PC-3 (cell line): ENCODE results near the gene NCL.
"Not testable (repeated sequence)": the region's sequence is repeated elsewhere in the genome, so short reads cannot be mapped to it uniquely, and the experiment has no call there.

Experiments
- EZH2 ChIP-seq: fragments of 300-600 bp; sonication (generic); IDR thresholded peaks from one replicate; pipeline ENCODE4 v1.6.1; 2017; ENCODE audit warnings: antibody characterized with exemption, mild to moderate bottlenecking, low read length; ENCODE audit not compliant: unreplicated experiment
- EZH2phosphoT487 ChIP-seq: fragments of 300-600 bp; sonication (generic); IDR thresholded peaks from 2 replicates; pipeline ENCODE4 v1.6.1; 2018; ENCODE audit warnings: mild to moderate bottlenecking, antibody characterized with exemption, low read length, borderline replicate concordance
- TF ChIP-seq, protein P1 (sequence below): fragments of 300-600 bp; sonication (generic); conservative IDR thresholded peaks from 2 replicates; pipeline ENCODE4 v1.5.1; 2017; ENCODE audit warnings: antibody characterized with exemption, low read depth, mild to moderate bottlenecking, low read length

DNA sequence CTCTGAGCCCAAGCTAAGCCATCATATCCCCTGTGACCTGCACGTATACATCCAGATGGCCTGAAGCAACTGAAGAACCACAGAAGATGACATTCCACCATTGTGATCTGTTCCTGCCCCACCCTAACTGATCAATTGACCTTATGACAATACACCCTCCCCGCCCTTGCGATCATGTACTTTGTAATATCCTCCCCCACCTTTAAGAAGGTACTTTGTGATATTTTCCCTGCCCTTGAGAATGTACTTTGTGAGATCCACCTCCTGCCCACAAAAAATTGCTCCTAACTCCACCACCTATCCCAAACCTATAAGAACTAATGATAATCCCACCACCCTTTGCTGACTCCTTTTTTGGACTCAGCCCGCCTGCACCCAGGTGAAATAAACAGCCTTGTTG lies 33.8 kb downstream of the NCL start:
- TF ChIP-seq, protein P1, sequence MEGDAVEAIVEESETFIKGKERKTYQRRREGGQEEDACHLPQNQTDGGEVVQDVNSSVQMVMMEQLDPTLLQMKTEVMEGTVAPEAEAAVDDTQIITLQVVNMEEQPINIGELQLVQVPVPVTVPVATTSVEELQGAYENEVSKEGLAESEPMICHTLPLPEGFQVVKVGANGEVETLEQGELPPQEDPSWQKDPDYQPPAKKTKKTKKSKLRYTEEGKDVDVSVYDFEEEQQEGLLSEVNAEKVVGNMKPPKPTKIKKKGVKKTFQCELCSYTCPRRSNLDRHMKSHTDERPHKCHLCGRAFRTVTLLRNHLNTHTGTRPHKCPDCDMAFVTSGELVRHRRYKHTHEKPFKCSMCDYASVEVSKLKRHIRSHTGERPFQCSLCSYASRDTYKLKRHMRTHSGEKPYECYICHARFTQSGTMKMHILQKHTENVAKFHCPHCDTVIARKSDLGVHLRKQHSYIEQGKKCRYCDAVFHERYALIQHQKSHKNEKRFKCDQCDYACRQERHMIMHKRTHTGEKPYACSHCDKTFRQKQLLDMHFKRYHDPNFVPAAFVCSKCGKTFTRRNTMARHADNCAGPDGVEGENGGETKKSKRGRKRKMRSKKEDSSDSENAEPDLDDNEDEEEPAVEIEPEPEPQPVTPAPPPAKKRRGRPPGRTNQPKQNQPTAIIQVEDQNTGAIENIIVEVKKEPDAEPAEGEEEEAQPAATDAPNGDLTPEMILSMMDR: not testable (repeated sequence)
- TF ChIP-seq EZH2, EZH2phosphoT487: not testable (repeated sequence)
